Skeletal muscle satellite cell (primary cell): ENCODE results near the gene MINDY3.
"Not testable (repeated sequence)": the region's sequence is repeated elsewhere in the genome, so short reads cannot be mapped to it uniquely, and the experiment has no call there.

Experiments used
- H3K27me3 ChIP-seq: 2 replicates; pipeline ENCODE4 v1.7.0; 2013; ENCODE audit warnings: low read length; ENCODE audit not compliant: control insufficient read depth, insufficient read depth
- H3K36me3 ChIP-seq: 2 replicates; pipeline ENCODE4 v1.7.0; 2013; ENCODE audit warnings: mild to moderate bottlenecking, control low read depth, low read length; ENCODE audit not compliant: insufficient read depth
- H3K4me1 ChIP-seq: 2 replicates; pipeline ENCODE4 v1.7.0; 2013; ENCODE audit warnings: low read length; ENCODE audit not compliant: control insufficient read depth, insufficient read depth
- H3K4me2 ChIP-seq: 2 replicates; pipeline ENCODE4 v1.7.0; 2013; ENCODE audit warnings: mild to moderate bottlenecking, low read length
- H3K4me3 ChIP-seq: 2 replicates; pipeline ENCODE4 v1.7.0; 2013; ENCODE audit warnings: low read length
- H3K9ac ChIP-seq: 2 replicates; pipeline ENCODE4 v1.7.0; 2013; ENCODE audit warnings: mild to moderate bottlenecking, low read depth, low read length, moderate library complexity
- H3K9me3 ChIP-seq: replicated peaks from 2 replicates; pipeline ENCODE4 v1.7.0; 2013; ENCODE audit warnings: mild to moderate bottlenecking, control low read depth, low read length

The MINDY3 gene

GRCh38 chr10:15853800-15854199 lies 6.5 kb downstream of the MINDY3 start:
- Histone ChIP-seq H3K27me3 (no peaks in the 10 kb centered on the region), H3K4me3 (no peak overlapping the region), H3K4me1 (peaks cover 10% of the 10 kb centered on the region), H3K9ac (no peak overlapping the region), H3K4me2 (no peak overlapping the region), H3K36me3 (no peaks in the 10 kb centered on the region), H3K9me3 (no peaks in the 10 kb centered on the region)

- H3K36me3 ChIP-seq, result peaks cover 4% of the 10 kb centered on the region
- H3K4me1 ChIP-seq, result peaks cover 4% of the 10 kb centered on the region
- no peak overlapping the region for H3K4me3 ChIP-seq
Observed at GRCh38 chr10:15852111-15852557, 8.2 kb downstream of the MINDY3 start.

GRCh38 chr10:15850337-15850978 lies 9.8 kb downstream of the MINDY3 start:
- not testable (repeated sequence) for H3K9me3 ChIP-seq, H3K4me1 ChIP-seq, H3K36me3 ChIP-seq, H3K4me3 ChIP-seq, H3K9ac ChIP-seq, H3K4me2 ChIP-seq, H3K27me3 ChIP-seq

More at GRCh38 chr10:15852111-15852557, 8.2 kb downstream of the MINDY3 start:
- Histone ChIP-seq H3K4me2 (no peak overlapping the region), H3K9ac (no peak overlapping the region), H3K27me3 (no peaks in the 10 kb centered on the region), H3K9me3 (no peaks in the 10 kb centered on the region)

- Histone ChIP-seq H3K4me3 (no peak overlapping the region), H3K9ac (no peak overlapping the region), H3K9me3 (no peaks in the 10 kb centered on the region), H3K36me3 (peaks cover 4% of the 10 kb centered on the region), H3K27me3 (no peaks in the 10 kb centered on the region), H3K4me1 (no peaks in the 10 kb centered on the region), H3K4me2 (no peak overlapping the region)
Observed at GRCh38 chr10:15849316-15849715, 11.0 kb downstream of the MINDY3 start.

GRCh38 chr10:15847481-15847880 lies 12.8 kb downstream of the MINDY3 start:
- H3K4me1 ChIP-seq, result no peaks in the 10 kb centered on the region

GRCh38 chr10:15844517-15844916 lies 15.8 kb downstream of the MINDY3 start:
- Histone ChIP-seq H3K9me3 (no peaks in the 10 kb centered on the region), H3K4me3 (no peak overlapping the region), H3K27me3 (no peaks in the 10 kb centered on the region), H3K36me3 (peaks cover 9% of the 10 kb centered on the region), H3K4me1 (no peaks in the 10 kb centered on the region), H3K4me2 (no peak overlapping the region), H3K9ac (no peak overlapping the region)

More at GRCh38 chr10:15847481-15847880, 12.8 kb downstream of the MINDY3 start:
- H3K27me3 ChIP-seq, result no peaks in the 10 kb centered on the region
- peaks cover 4% of the 10 kb centered on the region for H3K36me3 ChIP-seq
- no peak overlapping the region for H3K4me3 ChIP-seq
- H3K9ac ChIP-seq, result no peak overlapping the region
- no peak overlapping the region for H3K4me2 ChIP-seq
- H3K9me3 ChIP-seq, result no peaks in the 10 kb centered on the region

GRCh38 chr10:15843695-15844094 lies 16.6 kb downstream of the MINDY3 start:
- Histone ChIP-seq H3K27me3 (no peaks in the 10 kb centered on the region), H3K9ac (no peak overlapping the region), H3K36me3 (peaks cover 10% of the 10 kb centered on the region), H3K4me3 (no peak overlapping the region), H3K4me1 (no peaks in the 10 kb centered on the region), H3K9me3 (no peaks in the 10 kb centered on the region), H3K4me2 (no peak overlapping the region)

- no peaks in the 10 kb centered on the region for H3K4me1 ChIP-seq
- no peak overlapping the region for H3K4me2 ChIP-seq
- H3K9me3 ChIP-seq, result no peaks in the 10 kb centered on the region
- peaks cover 11% of the 10 kb centered on the region for H3K36me3 ChIP-seq
- H3K9ac ChIP-seq, result no peak overlapping the region
- no peak overlapping the region for H3K4me3 ChIP-seq
- no peaks in the 10 kb centered on the region for H3K27me3 ChIP-seq
Observed at GRCh38 chr10:15842556-15843169, 17.6 kb downstream of the MINDY3 start.

- H3K4me2 ChIP-seq, result no peak overlapping the region
- H3K9me3 ChIP-seq, result no peaks in the 10 kb centered on the region
- H3K4me3 ChIP-seq, result no peak overlapping the region
- no peaks in the 10 kb centered on the region for H3K4me1 ChIP-seq
- no peaks in the 10 kb centered on the region for H3K27me3 ChIP-seq
- H3K36me3 ChIP-seq, result peaks cover 14% of the 10 kb centered on the region
- H3K9ac ChIP-seq, result no peak overlapping the region
Observed at GRCh38 chr10:15841696-15842095, 18.6 kb downstream of the MINDY3 start.

- Histone ChIP-seq H3K4me1 (no peaks in the 10 kb centered on the region), H3K4me2 (no peak overlapping the region), H3K36me3 (peaks cover 30% of the 10 kb centered on the region)
Observed at GRCh38 chr10:15836807-15837206, 23.5 kb downstream of the MINDY3 start.

GRCh38 chr10:15829495-15829894 lies 30.8 kb downstream of the MINDY3 start:
- H3K4me3 ChIP-seq, result no peak overlapping the region
- H3K9me3 ChIP-seq, result no peaks in the 10 kb centered on the region
- H3K9ac ChIP-seq, result no peak overlapping the region
- H3K4me1 ChIP-seq, result no peaks in the 10 kb centered on the region
- H3K4me2 ChIP-seq, result no peak overlapping the region
- no peaks in the 10 kb centered on the region for H3K27me3 ChIP-seq
- peaks cover 29% of the 10 kb centered on the region for H3K36me3 ChIP-seq

More at GRCh38 chr10:15836807-15837206, 23.5 kb downstream of the MINDY3 start:
- H3K27me3 ChIP-seq, result no peaks in the 10 kb centered on the region
- H3K4me3 ChIP-seq, result no peak overlapping the region
- no peaks in the 10 kb centered on the region for H3K9me3 ChIP-seq
- H3K9ac ChIP-seq, result no peak overlapping the region

- Histone ChIP-seq H3K4me3 (no peak overlapping the region), H3K4me1 (no peaks in the 10 kb centered on the region), H3K27me3 (no peaks in the 10 kb centered on the region), H3K36me3 (peaks cover 23% of the 10 kb centered on the region), H3K4me2 (no peak overlapping the region), H3K9me3 (no peaks in the 10 kb centered on the region), H3K9ac (no peak overlapping the region)
Observed at GRCh38 chr10:15824498-15824897, 35.8 kb downstream of the MINDY3 start.
